Body of pancreas (tissue), 4 donors: Measurements from ENCODE around the gene CLDN3.

ENCODE experiments used
- POLR2A ChIP-seq, 3 donors: fragments of 450-650 bp; IDR thresholded peaks; one replicate each; pipeline ENCODE4 v1.6.1; 2016; ENCODE audit warnings: antibody characterized with exemption in 3 of 3, mild to moderate bottlenecking in 2 of 3
- TF ChIP-seq, protein P1 (sequence below), 7 experiments: fragments of 450-650 bp in 4 of 7; fragments of 200-600 bp in 3 of 7; sonication (generic) in 3 of 7; IDR thresholded peaks; one replicate each; pipeline ENCODE4 v1.5.1; 2016 to 2019; ENCODE audit warnings: antibody characterized with exemption in 7 of 7

DNA sequence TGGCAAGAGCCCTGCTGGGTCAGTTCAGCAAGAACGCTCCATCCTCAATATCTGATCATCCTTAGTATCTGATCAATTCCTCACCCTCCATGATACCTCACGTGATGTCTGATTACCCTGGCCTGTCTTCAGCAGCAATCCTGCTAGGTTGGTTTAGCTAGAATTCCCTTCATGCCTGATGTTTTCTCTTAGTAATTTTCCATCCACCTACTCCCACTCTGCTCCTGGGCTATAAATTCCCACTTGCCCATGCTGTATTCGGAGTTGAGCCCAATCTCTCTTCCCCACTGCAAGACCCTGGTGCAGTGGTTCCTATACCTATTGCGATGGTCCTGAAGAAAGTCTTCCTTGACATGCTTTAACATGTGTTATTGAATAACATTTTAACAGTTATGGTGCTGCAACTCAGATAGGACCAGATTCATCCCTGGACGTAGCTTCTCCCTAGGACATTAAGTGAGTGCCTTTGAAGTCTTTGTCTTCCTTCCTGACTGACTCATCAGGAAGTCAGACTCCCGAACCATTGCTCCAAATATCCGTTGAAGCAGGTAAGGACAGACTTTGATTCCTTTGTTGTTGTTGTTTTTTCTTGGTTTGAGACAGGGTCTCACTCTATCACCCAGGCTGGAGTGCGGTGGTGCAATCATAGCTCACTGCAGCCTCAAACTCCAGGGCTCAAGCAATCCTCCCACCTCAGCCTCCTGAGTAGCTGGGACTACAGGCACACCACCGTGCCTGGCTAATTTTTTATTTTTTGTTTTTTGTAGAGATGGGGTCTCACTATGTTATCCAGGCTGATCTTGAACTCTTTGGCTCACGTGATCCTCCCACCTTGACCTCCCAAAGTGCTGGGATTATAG, 29.4 kb upstream of the CLDN3 start:
- TF ChIP-seq, protein P1, sequence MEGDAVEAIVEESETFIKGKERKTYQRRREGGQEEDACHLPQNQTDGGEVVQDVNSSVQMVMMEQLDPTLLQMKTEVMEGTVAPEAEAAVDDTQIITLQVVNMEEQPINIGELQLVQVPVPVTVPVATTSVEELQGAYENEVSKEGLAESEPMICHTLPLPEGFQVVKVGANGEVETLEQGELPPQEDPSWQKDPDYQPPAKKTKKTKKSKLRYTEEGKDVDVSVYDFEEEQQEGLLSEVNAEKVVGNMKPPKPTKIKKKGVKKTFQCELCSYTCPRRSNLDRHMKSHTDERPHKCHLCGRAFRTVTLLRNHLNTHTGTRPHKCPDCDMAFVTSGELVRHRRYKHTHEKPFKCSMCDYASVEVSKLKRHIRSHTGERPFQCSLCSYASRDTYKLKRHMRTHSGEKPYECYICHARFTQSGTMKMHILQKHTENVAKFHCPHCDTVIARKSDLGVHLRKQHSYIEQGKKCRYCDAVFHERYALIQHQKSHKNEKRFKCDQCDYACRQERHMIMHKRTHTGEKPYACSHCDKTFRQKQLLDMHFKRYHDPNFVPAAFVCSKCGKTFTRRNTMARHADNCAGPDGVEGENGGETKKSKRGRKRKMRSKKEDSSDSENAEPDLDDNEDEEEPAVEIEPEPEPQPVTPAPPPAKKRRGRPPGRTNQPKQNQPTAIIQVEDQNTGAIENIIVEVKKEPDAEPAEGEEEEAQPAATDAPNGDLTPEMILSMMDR (IDR thresholded peaks at IDR 0.05): no peak
- no peak for TF ChIP-seq POLR2A (IDR thresholded peaks at IDR 0.05)
